ENCODE measurements around the gene PTPMT1. TPM values are rescaled to one million over a fixed set of nuclear protein-coding genes. Genes with fewer than 3 reads are reported as not detected.

PTPMT1 gene
- total RNA-seq, 1 experiment from 2014 or later: 108 TPM

DNA sequence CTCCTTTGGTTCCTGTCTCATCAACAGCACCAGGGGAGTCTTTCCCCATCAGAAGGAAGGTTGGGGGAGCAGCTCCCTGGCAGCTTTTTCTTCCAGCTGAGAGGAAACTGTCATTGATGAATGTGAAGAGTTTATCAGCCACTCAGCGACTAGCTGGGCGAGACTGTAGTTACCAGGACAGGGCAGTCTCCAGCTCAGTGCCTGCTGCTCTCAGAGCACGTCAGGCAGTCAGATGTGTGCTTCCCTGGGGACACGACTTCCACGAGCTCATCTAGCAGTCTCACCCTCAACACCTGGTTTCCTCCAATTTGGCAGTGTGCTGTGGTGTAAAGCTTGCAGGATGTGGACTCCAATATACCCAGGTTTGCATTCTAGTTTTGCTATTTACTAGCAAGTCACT is 41.3 kb downstream of the PTPMT1 start:
- Mint-ChIP-seq H3K9me3 (ENCODE audit: unreplicated experiment) (no peaks in the 10 kb centered on the region), H3K4me1 (ENCODE audit: low read depth, unreplicated experiment) (no peaks in the 10 kb centered on the region), H3K36me3 (ENCODE audit: insufficient read depth, unreplicated experiment) (peaks cover 15% of the 10 kb centered on the region), H3K27ac (ENCODE audit: unreplicated experiment) (no peak overlapping the region), H3K27me3 (ENCODE audit: insufficient read depth, unreplicated experiment) (no peaks in the 10 kb centered on the region), H3K4me3 (ENCODE audit: unreplicated experiment) (no peak overlapping the region)
- TF ChIP-seq, protein P1, sequence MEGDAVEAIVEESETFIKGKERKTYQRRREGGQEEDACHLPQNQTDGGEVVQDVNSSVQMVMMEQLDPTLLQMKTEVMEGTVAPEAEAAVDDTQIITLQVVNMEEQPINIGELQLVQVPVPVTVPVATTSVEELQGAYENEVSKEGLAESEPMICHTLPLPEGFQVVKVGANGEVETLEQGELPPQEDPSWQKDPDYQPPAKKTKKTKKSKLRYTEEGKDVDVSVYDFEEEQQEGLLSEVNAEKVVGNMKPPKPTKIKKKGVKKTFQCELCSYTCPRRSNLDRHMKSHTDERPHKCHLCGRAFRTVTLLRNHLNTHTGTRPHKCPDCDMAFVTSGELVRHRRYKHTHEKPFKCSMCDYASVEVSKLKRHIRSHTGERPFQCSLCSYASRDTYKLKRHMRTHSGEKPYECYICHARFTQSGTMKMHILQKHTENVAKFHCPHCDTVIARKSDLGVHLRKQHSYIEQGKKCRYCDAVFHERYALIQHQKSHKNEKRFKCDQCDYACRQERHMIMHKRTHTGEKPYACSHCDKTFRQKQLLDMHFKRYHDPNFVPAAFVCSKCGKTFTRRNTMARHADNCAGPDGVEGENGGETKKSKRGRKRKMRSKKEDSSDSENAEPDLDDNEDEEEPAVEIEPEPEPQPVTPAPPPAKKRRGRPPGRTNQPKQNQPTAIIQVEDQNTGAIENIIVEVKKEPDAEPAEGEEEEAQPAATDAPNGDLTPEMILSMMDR (IDR thresholded peaks at IDR 0.05; ENCODE audit: insufficient read depth in 1 of 2, low read depth in 1 of 2, low read length in 1 of 2, severe bottlenecking in 1 of 2, unreplicated experiment in 1 of 2): no peak
- DNase-seq: no peak
- POLR2A ChIA-PET: no interaction called here
- Histone ChIP-seq H3K4me1 (no peaks in the 10 kb centered on the region), H3K4me3 (ENCODE audit: low read depth, low read length) (no peak overlapping the region), H3K9me3 (no peaks in the 10 kb centered on the region), H3K27me3 (replicated peaks; ENCODE audit: control insufficient read depth, insufficient read depth, low read length) (no peaks in the 10 kb centered on the region), H3K36me3 (ENCODE audit: control insufficient read depth, insufficient read depth, low read length) (no peaks in the 10 kb centered on the region; the same call in 1 of the 2 replicates)
- BruUV-seq (replicated peaks): no TSS peak
- CTCF ChIA-PET: no interaction called here
- intact Hi-C loops (cut with micrococcal nuclease; ENCODE audit: unreplicated experiment): no loop called here

DNA sequence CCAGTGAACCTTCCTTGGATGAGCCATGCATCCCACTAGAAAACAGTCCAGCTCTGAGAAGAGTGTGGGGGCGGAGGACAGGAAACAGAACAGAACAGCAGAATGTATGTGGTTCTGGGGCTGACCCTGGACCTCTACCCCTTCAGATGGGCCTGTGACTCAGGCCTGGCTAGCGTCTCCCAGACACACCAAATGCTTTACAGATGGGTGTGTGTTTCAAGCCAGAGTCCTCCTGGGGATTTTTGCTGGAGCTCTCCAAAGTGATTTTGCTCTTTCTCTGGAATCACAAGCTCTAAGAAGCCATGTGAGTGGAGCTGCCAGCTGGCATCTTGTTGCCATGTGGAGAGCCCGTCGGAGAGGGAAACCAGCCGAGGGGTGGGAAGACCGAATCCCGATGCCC is 42.0 kb downstream of the PTPMT1 start:
- no peaks in the 10 kb centered on the region for H3K27me3 ChIP-seq (replicated peaks; ENCODE audit: control insufficient read depth, insufficient read depth, low read length)
- no peak overlapping the region for H3K4me3 ChIP-seq (ENCODE audit: low read depth, low read length)
- BruUV-seq (replicated peaks): no TSS peak
- CTCF ChIA-PET: no interaction called here
- no peaks in the 10 kb centered on the region; the same call in 1 of the 2 replicates for H3K36me3 ChIP-seq (ENCODE audit: control insufficient read depth, insufficient read depth, low read length)
- H3K9me3 ChIP-seq: no peaks in the 10 kb centered on the region
- POLR2A ChIA-PET: no interaction called here
- DNase-seq: peak in 1 of 2 experiments; percentile 22
- Mint-ChIP-seq H3K36me3 (ENCODE audit: insufficient read depth, unreplicated experiment) (peaks cover 15% of the 10 kb centered on the region), H3K4me3 (ENCODE audit: unreplicated experiment) (no peak overlapping the region), H3K27ac (ENCODE audit: unreplicated experiment) (no peak overlapping the region), H3K4me1 (ENCODE audit: low read depth, unreplicated experiment) (no peaks in the 10 kb centered on the region), H3K27me3 (ENCODE audit: insufficient read depth, unreplicated experiment) (no peaks in the 10 kb centered on the region), H3K9me3 (ENCODE audit: unreplicated experiment) (no peaks in the 10 kb centered on the region)
- no peaks in the 10 kb centered on the region for H3K4me1 ChIP-seq
- TF ChIP-seq, protein P1 (IDR thresholded peaks at IDR 0.05; ENCODE audit: insufficient read depth in 1 of 2, low read depth in 1 of 2, low read length in 1 of 2, severe bottlenecking in 1 of 2, unreplicated experiment in 1 of 2): no peak
- intact Hi-C loops (cut with micrococcal nuclease; ENCODE audit: unreplicated experiment): no loop called here

DNA sequence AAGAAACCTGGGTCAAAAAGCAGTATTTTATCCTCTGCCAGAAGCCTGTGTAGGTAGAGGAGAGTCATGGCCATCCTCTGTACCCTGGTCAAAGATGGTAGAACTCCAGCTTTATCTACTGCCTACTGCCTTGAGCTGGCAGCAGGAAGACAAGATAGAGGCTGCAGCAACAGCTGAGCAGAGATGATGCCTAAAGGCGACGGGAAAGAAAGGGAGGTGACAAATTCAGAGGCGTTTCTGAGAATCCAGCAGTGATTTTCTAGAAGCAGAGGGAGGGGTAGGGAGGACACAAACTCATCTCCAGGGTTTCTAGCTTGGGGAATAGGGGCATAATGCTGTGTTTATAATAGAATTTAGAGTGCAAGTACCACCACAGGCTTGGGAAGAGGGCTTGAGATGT is 44.3 kb downstream of the PTPMT1 start:
- TF ChIP-seq, protein P1 (IDR thresholded peaks at IDR 0.05; ENCODE audit: insufficient read depth in 1 of 2, low read depth in 1 of 2, low read length in 1 of 2, severe bottlenecking in 1 of 2, unreplicated experiment in 1 of 2): no peak
- no peak for DNase-seq
- Mint-ChIP-seq H3K4me3 (ENCODE audit: unreplicated experiment) (no peak overlapping the region), H3K9me3 (ENCODE audit: unreplicated experiment) (no peaks in the 10 kb centered on the region), H3K36me3 (ENCODE audit: insufficient read depth, unreplicated experiment) (peaks cover 15% of the 10 kb centered on the region), H3K4me1 (ENCODE audit: low read depth, unreplicated experiment) (no peaks in the 10 kb centered on the region), H3K27ac (ENCODE audit: unreplicated experiment) (no peak overlapping the region), H3K27me3 (ENCODE audit: insufficient read depth, unreplicated experiment) (no peaks in the 10 kb centered on the region)
- intact Hi-C loops (cut with micrococcal nuclease; ENCODE audit: unreplicated experiment): loop anchor here (10.0 kb wide), 1 partner anchor 245 kb away; no protein-coding TSS in a partner anchor
- CTCF ChIA-PET: no interaction called here
- H3K4me1 ChIP-seq: no peaks in the 10 kb centered on the region
- no TSS peak for BruUV-seq (replicated peaks)
- no peaks in the 10 kb centered on the region for H3K9me3 ChIP-seq
- POLR2A ChIA-PET: interaction anchor here (0.6 kb wide), 1 partner anchor 102 kb away, joined by 7 read pairs; no protein-coding TSS in a partner anchor
- no peaks in the 10 kb centered on the region for H3K27me3 ChIP-seq (replicated peaks; ENCODE audit: control insufficient read depth, insufficient read depth, low read length)
- no peaks in the 10 kb centered on the region; the same call in 1 of the 2 replicates for H3K36me3 ChIP-seq (ENCODE audit: control insufficient read depth, insufficient read depth, low read length)
- H3K4me3 ChIP-seq (ENCODE audit: low read depth, low read length): no peak overlapping the region

Data from Caco-2 (cell line).